CD4-positive, alpha-beta T cell treated with Interleukin-4 for 4 hours (primary cell): ENCODE data around the gene ENPP6.
"Not testable (repeated sequence)": the region's sequence is repeated elsewhere in the genome, so short reads cannot be mapped to it uniquely, and the experiment has no call there.

Experiments
- DNase-seq: peaks from one replicate; pipeline ENCODE4 v3.0.0-alpha.2; 2020

The ENPP6 gene

DNA sequence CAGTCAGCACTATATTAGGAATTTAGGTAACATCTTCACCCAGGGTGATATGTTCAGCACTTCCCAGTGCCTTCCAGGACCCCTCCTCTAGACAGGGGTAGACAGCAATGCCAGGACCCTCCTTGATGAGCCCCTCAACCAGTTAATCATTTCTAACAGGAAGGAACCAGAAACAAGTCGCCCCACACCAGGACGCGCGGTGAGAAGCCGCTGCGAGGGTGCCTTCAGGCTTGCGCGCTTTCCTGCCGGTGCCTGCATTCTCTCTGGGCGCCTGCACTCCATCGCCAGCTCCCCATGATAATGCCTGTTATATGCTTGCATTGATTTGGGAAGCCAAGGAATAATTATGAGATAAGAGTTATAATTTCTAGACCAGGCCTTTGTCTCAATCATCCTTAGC lies 116.0 kb downstream of the ENPP6 start:
- no peak for DNase-seq

GRCh38 chr4:184100297-184100885 lies 117.3 kb downstream of the ENPP6 start:
- DNase-seq, result no peak

GRCh38 chr4:184099535-184099966 lies 118.1 kb downstream of the ENPP6 start:
- DNase-seq, result no peak

DNA sequence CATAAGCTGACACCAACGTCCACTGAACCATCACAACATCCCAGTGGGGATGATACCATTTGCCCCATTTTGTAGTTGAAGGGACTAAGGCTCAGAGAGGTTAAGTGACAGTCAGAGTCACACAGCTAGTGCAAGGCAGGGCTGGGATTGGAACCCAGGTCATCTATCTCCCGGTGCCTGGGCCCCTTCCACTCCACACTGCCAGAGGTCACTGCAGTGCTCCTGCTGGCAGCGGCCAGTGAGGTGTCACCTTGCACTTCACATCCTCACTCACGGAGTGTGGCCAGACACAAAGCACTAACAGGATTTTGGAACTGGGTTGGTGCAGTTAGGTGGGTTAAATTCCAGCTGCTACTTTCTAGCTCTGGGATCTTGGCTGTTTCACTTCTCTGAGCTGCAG lies 118.7 kb downstream of the ENPP6 start:
- no peak for DNase-seq

DNA sequence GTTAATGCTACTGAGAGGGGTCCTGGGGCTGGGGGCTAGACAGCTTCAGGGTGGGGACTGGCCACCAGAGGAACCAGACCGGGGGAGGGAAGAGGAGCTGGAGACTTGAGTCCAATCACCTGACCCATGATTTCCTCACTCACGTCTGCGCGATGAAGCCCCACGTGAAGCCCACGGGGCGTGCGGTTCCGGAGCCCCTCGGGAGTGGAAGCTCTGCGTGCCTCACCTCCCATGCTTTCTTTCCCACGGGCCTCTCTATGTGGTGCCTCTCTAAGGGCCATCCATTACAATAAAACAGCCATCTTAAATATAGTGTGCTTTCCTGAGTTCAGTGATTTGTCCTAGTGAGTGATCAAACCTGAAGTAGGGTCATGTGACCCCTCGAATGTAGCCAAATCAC lies 119.9 kb downstream of the ENPP6 start:
- DNase-seq, result no peak

GRCh38 chr4:184097241-184097605 lies 120.5 kb downstream of the ENPP6 start:
- DNase-seq, result no peak

DNA sequence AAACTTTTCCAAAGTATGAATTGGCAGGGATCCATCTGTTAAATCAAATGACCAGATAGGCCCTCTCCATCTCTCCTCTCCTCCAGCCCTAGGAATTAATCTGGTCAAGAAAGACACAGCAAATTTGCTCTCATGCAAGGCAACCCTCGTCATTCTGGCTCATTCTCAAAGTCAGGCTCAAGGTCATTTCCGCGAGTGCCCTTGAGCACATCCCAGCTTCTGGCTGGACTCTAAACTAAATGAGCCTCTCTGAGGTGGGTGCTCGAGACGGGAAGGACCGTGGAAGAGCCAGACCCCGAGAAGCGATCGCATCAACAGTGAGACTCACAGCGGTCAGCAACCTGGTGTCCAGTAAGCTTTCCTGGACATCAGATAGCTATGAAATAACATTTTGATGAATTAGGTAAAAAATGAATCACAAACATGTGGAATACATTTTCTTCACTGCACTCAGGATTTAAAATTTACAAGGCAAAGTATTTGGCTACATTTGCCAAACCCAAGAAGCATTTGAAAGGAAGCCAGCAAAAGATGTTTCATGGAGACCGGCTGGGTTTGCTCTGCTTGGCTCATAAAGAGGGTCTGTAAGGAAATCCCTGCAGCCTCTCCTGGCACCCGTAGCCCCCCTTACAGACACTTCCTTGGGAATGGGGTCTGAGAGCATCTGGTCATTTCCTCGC lies 121.0 kb downstream of the ENPP6 start:
- no peak for DNase-seq

GRCh38 chr4:184094532-184095159 lies 123.0 kb downstream of the ENPP6 start:
- DNase-seq, result no peak

DNA sequence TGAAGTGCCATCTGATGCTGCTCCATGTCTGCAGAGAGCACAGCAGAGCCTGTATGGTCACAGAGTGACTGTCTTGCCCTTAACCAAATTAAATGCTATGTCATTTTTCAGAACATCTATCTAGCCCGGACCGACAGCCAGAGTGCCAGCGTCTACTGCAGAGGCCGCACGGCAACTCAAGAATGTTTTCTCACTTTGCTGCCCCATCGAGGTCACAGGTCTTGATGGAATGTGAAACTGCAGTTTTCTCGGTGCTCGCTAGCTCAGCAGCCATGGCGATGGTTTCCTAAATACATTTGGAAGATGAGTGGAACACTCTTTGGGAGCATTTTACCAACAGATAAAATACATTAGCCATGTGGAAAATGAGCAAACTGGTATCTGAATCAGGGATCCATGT lies 125.7 kb downstream of the ENPP6 start:
- no peak for DNase-seq

GRCh38 chr4:184090571-184090970 lies 127.1 kb downstream of the ENPP6 start:
- no peak for DNase-seq

GRCh38 chr4:184080674-184081073 lies 137.0 kb downstream of the ENPP6 start:
- DNase-seq, result no peak

- no peak for DNase-seq
Observed at GRCh38 chr4:184074677-184075388, 142.8 kb downstream of the ENPP6 start.

DNA sequence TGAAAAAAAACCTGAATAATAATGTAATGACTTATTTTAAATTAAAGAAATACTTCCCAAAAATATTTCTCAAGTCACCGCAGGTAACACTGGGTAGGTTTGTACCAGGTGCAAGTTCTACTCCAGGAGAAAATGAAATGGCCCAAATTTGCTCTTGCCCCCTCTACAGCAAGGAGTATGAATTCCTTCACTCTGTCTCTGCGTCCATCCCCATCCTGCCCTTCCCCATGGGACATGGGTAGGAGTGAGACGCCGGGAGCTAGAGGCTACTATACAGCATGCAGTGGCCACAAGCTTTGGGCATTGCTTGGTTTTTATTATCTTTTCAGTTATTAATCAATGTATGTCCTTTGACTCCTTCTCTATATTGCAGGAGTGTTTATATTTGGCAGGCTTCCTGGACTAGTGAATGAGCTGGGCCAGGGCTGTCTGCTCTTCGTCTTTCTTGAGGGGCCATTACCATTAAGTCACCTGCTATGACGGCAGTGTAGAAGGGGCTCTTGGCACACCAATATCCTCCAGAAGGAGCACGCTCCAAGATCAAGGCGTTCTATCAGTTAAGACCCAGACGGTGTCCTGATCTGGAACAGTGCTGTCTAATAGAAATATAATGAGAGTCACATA lies 149.6 kb downstream of the ENPP6 start:
- no peak for DNase-seq

GRCh38 chr4:184066584-184067300 lies 150.9 kb downstream of the ENPP6 start:
- no peak for DNase-seq

- no peak for DNase-seq
Observed at GRCh38 chr4:184064877-184065276, 152.8 kb downstream of the ENPP6 start.

- DNase-seq, result no peak
Observed at GRCh38 chr4:184062769-184063168, 154.9 kb downstream of the ENPP6 start.

DNA sequence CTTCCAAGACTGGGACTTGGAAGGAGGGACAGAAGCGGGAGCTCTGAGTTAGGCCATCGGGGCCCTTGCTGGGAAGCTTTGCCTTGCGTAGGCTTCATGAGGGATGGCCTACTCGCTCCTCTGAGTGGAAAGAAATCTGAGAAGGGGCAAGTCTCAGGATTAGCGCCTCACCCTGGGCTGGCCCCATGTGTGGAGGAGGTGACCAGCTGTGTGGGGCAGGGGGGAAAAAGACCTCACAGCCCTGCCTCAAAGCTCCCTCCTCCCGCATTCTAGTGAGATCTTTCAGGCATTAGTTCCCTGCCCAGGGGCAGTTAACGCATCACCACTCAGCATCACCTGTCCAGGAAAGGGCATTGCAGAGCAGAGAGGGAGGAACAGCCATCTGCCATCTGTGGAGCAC lies 156.1 kb downstream of the ENPP6 start:
- no peak for DNase-seq

GRCh38 chr4:184059099-184059498 lies 158.6 kb downstream of the ENPP6 start:
- no peak for DNase-seq

DNA sequence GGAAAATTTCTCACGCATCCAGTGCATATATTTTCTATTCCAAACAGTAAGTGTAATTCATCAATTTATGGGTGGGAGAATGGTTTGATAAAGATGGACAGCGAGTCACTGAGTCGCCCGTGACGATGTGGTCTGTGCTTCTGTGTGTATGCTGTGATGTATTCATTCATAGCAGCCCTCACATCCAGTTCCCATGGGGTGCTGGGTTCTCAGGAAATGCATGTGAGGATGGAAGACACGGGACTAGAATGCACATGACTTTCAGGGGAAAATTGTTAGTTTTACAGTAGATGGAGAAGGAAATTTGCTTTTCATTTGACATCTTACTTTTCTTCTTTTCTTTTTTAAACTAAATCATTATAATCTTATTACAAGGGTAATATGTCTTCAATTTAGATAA lies 159.6 kb downstream of the ENPP6 start:
- no peak for DNase-seq

GRCh38 chr4:184056877-184057276 lies 160.8 kb downstream of the ENPP6 start:
- no peak for DNase-seq

DNA sequence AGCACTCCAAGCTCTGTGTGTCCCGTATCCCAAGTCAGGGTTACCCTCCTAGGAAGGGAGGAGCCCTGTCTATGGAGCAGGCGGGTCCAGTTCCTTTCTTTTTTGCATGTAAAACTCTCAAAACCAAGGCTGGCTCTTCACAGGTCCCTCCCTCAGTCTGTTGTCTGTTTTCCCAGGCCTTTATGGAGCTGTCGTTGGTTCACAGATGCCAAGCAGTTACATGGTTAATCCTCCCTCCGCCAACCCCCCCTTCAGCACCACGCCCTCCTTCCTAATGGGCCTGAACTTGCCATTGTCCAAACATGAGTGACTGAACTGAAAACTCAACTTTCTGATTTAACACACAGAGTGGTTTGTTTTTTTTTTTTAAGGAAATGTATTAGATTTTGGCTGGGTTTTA lies 164.2 kb downstream of the ENPP6 start:
- DNase-seq, result no peak

- no peak for DNase-seq
Observed at GRCh38 chr4:184052616-184053015, 165.1 kb downstream of the ENPP6 start.

- not testable (repeated sequence) for DNase-seq
Observed at GRCh38 chr4:184051262-184051661, 166.4 kb downstream of the ENPP6 start.
